Neutrophil (primary cell): ENCODE data around the gene ITGA2.
"Not testable (repeated sequence)": the region's sequence is repeated elsewhere in the genome, so short reads cannot be mapped to it uniquely, and the experiment has no call there.

Experiments used
- H3K27ac ChIP-seq: fragments of 200-600 bp; sonication (generic); 2 replicates; pipeline ENCODE4 v1.5.1; 2016; ENCODE audit warnings: mild to moderate bottlenecking, moderate library complexity
- H3K27me3 ChIP-seq: fragments of 200-600 bp; sonication (generic); 2 replicates; pipeline ENCODE4 v1.6.0; 2016; ENCODE audit warnings: mild to moderate bottlenecking
- H3K36me3 ChIP-seq: fragments of 200-600 bp; sonication (generic); 2 replicates; pipeline ENCODE4 v1.5.1; 2017
- H3K4me1 ChIP-seq, 2 experiments: fragments of 200-600 bp in 1 of 2; sonication (generic) in 1 of 2; 1 replicate in 1 of 2; 2 replicates in 1 of 2; pipeline versions ENCODE4 v1.5.1 to v1.6.1; 2013 to 2016; ENCODE audit warnings: low read depth in 1 of 2, low read length in 1 of 2, mild to moderate bottlenecking in 1 of 2, moderate library complexity in 1 of 2; ENCODE audit not compliant: control insufficient read depth in 1 of 2, insufficient read depth in 1 of 2
- H3K4me3 ChIP-seq, 2 experiments: fragments of 200-600 bp in 1 of 2; sonication (generic) in 1 of 2; 1 replicate in 1 of 2; 2 replicates in 1 of 2; pipeline ENCODE4 v1.5.1; 2013 to 2016; ENCODE audit warnings: low read depth in 1 of 2, low read length in 1 of 2, mild to moderate bottlenecking in 1 of 2, moderate library complexity in 1 of 2
- H3K9me3 ChIP-seq: fragments of 200-600 bp; sonication (generic); 2 replicates; pipeline ENCODE4 v1.5.1; 2016
- TF ChIP-seq, protein P1 (sequence below): fragments of 200-600 bp; sonication (generic); IDR thresholded peaks from 2 replicates; pipeline ENCODE4 v1.5.1; 2016; ENCODE audit warnings: antibody characterized with exemption

The ITGA2 gene

DNA sequence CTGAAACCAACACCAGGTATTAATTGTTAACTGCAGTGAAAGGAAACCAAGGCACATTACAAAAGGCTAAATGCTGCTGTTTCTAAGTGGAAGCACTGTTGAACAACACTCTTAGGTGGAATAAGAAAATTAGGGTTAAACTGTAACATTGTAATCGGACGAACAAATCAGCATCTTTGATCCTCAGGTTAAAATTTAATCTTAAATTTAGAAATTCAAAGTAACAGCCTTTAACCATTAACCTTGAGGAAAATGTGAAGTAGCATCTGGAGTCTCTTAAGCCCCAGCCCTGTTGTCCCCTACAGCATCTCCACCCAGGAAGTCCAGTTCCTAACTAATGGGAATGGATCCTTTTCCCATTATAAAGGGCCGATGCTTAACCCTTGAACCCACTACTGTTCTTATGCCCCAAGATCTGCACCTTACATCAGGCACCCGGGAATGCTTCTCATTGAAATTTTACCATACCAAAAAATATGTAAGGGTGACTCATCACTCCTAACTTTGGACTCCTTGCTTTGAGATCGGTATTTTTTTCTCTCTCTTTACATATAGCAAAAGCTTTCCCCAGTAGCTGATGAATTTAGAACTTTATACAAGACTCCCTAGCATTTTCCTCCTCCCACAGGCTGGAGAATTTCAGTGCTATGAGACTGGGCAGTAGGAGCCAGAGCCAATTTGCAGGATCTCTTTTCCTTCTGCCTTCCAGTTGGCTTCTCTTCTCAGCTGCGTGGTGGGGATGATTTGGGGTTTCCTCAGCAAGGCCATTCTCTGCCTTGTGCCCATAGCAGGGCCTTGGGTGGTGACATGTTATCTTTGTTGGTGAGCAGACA lies 32.0 kb upstream of the ITGA2 start:
- H3K36me3 ChIP-seq: no peaks in the 10 kb centered on the region
- H3K27me3 ChIP-seq: no peaks in the 10 kb centered on the region
- H3K4me3 ChIP-seq: no peak overlapping the region
- H3K27ac ChIP-seq: no peak overlapping the region
- TF ChIP-seq, protein P1, sequence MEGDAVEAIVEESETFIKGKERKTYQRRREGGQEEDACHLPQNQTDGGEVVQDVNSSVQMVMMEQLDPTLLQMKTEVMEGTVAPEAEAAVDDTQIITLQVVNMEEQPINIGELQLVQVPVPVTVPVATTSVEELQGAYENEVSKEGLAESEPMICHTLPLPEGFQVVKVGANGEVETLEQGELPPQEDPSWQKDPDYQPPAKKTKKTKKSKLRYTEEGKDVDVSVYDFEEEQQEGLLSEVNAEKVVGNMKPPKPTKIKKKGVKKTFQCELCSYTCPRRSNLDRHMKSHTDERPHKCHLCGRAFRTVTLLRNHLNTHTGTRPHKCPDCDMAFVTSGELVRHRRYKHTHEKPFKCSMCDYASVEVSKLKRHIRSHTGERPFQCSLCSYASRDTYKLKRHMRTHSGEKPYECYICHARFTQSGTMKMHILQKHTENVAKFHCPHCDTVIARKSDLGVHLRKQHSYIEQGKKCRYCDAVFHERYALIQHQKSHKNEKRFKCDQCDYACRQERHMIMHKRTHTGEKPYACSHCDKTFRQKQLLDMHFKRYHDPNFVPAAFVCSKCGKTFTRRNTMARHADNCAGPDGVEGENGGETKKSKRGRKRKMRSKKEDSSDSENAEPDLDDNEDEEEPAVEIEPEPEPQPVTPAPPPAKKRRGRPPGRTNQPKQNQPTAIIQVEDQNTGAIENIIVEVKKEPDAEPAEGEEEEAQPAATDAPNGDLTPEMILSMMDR: no peak
- no peaks in the 10 kb centered on the region for H3K4me1 ChIP-seq
- no peaks in the 10 kb centered on the region for H3K9me3 ChIP-seq

DNA sequence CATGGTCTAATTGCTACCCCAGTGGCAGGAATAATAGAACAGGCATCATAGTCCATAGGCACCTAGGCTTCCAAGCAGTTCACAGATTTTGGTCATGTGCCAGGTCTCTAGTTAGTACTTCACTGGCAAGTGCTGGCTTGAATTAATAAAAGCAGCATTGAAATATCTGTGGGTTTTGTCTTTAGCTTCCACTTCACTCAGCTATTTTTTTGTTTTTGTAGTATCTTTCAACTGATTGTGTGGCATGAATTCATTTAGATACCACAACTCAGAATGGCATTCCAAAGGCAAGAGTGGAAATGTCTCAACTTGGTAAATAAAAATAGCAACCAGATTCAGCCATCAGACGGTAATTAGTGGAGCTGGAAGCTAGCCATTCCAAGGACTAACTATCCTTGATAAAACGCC lies 27.9 kb upstream of the ITGA2 start:
- TF ChIP-seq, protein P1: no peak
- H3K4me3 ChIP-seq: no peak overlapping the region
- H3K4me1 ChIP-seq: no peaks in the 10 kb centered on the region
- no peaks in the 10 kb centered on the region for H3K36me3 ChIP-seq
- no peak overlapping the region for H3K27ac ChIP-seq
- no peaks in the 10 kb centered on the region for H3K9me3 ChIP-seq
- H3K27me3 ChIP-seq: no peaks in the 10 kb centered on the region

DNA sequence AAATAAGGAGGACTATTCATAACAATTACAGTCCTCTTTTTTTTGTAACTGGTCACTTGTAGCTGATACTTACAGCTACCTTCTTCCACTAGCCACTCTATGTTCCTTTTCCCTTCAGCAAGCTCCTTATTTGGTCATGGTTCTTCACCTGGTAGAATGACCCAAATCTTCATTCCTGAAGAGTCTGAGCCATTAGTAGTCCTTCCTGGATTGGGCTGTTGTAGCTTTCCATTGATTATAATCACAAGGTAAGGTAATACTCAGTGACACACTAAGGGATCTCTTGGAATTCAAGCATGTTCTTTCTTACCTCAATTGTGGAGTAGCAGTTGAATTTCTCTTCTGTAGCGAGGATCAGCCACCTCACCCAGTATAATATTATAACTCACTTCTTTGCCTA lies 25.5 kb upstream of the ITGA2 start:
- Histone ChIP-seq H3K4me3 (no peak overlapping the region), H3K27me3 (no peaks in the 10 kb centered on the region), H3K4me1 (no peaks in the 10 kb centered on the region), H3K27ac (no peak overlapping the region), H3K9me3 (no peaks in the 10 kb centered on the region), H3K36me3 (no peaks in the 10 kb centered on the region)
- TF ChIP-seq, protein P1: no peak

DNA sequence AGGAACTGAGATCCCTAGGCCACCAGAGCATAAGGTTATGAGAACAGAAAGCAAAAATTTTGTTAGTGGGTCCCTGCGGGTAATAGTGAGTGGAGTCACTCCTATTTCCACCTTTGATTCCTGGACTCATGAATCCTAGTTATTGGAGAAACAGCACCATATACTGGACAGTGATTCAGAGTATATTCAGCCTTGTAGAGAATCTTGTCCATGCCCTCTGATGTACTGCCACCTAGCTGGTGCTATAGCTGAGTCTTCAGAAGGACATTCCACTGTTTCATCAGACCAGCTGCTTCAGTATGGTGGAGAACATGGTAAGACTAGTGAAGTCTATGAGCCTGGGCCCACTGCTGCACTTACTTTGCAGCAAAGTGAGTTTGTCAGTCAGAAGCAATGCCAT lies 25.0 kb upstream of the ITGA2 start:
- no peak overlapping the region for H3K27ac ChIP-seq
- no peaks in the 10 kb centered on the region for H3K4me1 ChIP-seq
- no peaks in the 10 kb centered on the region for H3K27me3 ChIP-seq
- no peaks in the 10 kb centered on the region for H3K9me3 ChIP-seq
- TF ChIP-seq, protein P1: no peak
- H3K4me3 ChIP-seq: no peak overlapping the region
- H3K36me3 ChIP-seq: no peaks in the 10 kb centered on the region

DNA sequence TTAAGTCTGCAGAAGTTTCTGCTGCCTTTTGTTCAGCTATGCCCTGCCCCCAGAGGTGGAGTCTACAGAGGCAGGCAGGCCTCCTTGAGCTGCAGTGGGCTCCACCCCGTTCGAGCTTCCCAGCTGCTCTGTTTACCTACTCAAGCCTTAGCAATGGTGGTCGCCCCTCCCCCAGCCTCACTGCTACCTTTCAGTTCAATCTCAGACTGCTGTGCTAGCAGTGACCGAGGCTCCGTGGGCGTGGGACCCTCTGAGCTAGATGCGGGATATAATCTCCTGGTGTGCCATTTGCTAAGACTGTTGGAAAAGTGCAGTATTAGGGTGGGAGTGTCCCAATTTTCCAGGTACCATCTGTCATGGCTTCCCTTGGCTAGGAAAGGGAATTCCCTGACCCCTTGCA lies 13.0 kb upstream of the ITGA2 start:
- H3K27ac ChIP-seq, H3K36me3 ChIP-seq, H3K27me3 ChIP-seq, H3K4me1 ChIP-seq, H3K4me3 ChIP-seq, H3K9me3 ChIP-seq: not testable (repeated sequence)

DNA sequence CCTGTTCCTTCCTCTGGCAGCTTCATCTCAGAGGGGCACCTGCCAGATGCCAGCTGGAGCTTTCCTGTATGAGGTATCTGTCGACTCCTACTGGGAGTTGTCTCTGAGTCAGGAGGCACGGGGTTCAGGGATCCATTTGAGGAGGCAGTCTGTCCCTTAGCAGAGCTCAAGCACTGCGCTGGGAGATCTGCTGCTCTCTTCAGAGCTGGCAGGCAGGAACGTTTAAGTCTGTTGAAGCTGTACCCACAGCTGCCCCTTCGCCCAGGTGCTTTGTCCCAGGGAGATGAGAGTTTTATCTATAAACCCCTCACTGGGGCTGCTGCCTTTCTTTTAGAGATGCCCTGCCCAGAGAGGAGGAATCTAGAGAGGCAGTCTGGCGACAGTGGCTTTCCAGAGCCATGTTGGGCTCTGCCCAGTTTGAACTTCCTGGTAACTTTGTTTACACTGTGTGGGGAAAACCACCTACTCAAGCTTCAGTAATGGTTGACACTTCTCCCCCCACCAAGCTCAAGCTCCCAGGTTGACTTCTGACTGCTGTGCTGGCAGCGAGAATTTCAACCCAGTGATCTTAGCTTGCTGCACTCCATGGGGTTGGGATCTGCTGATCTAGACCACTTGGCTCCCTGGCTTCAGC lies 11.8 kb upstream of the ITGA2 start:
- Histone ChIP-seq H3K27me3 (no peaks in the 10 kb centered on the region), H3K4me1 (no peaks in the 10 kb centered on the region), H3K9me3 (no peaks in the 10 kb centered on the region), H3K27ac (no peak overlapping the region), H3K4me3 (no peak overlapping the region), H3K36me3 (no peaks in the 10 kb centered on the region)
- TF ChIP-seq, protein P1: no peak
